ENCODE measurements around the gene DENND5A. TPM values are rescaled to one million over a fixed set of nuclear protein-coding genes. Genes with fewer than 3 reads are reported as not detected.

DENND5A gene
- total and polyA plus RNA-seq, 4 donors = 7.9 to 45.8 (median 18.2) TPM

GRCh38 chr11:9182180-9182871 is 82.8 kb downstream of the DENND5A start:
- H3K36me3 ChIP-seq (ENCODE audit: control insufficient read depth in 4 of 4, insufficient read depth in 3 of 4, low read depth in 1 of 4, low read length in 3 of 4) = peaks cover 8 to 28% (median 21%) of the 10 kb centered on the region in 4 donors
- no peaks in the 10 kb centered on the region for H3K4me1 ChIP-seq (ENCODE audit: control insufficient read depth in 4 of 4, insufficient read depth in 4 of 4, low read length in 3 of 4)
- H3K27me3 ChIP-seq (ENCODE audit: control insufficient read depth in 4 of 4, insufficient read depth in 4 of 4, low read length in 3 of 4) = no peaks in the 10 kb centered on the region
- no peak for DNase-seq (ENCODE audit: low spot score)
- H3K27ac ChIP-seq (ENCODE audit: low read depth in 1 of 2, low read length in 2 of 2) = no peak overlapping the region
- no peak overlapping the region for H3K4me3 ChIP-seq (ENCODE audit: low read depth in 1 of 3, low read length in 3 of 3)
- TF ChIP-seq YY1 (IDR thresholded peaks at IDR 0.05) (no peak), GABPA (IDR thresholded peaks at IDR 0.05 in 1 of 2, conservative IDR thresholded peaks at IDR 0.05 in 1 of 2) (no peak), FOXA2 (IDR thresholded peaks at IDR 0.05) (no peak), ATF3 (IDR thresholded peaks at IDR 0.05) (no peak), RXRA (IDR thresholded peaks at IDR 0.05) (no peak), HNF4G (IDR thresholded peaks at IDR 0.05) (no peak), JUND (IDR thresholded peaks at IDR 0.05) (no peak), TAF1 (conservative IDR thresholded peaks at IDR 0.05) (no peak), REST (IDR thresholded peaks at IDR 0.05) (no peak), CTCF (IDR thresholded peaks at IDR 0.05; ENCODE audit: low read depth, low read length, missing input control) (no peak)
- H3K9ac ChIP-seq (ENCODE audit: low read depth in 1 of 2, low read length in 2 of 2) = no peak overlapping the region
- WGBS = 95% methylated on average over 2 of the region's 2 CpGs
- no peaks in the 10 kb centered on the region for H3K9me3 ChIP-seq (ENCODE audit: control insufficient read depth in 4 of 4, low read length in 3 of 4)

GRCh38 chr11:9180784-9181183 is 84.4 kb downstream of the DENND5A start:
- TF ChIP-seq REST (IDR thresholded peaks at IDR 0.05) (no peak), MAX (IDR thresholded peaks at IDR 0.05) (no peak), GABPA (IDR thresholded peaks at IDR 0.05 in 1 of 2, conservative IDR thresholded peaks at IDR 0.05 in 1 of 2) (no peak), NR2F2 (IDR thresholded peaks at IDR 0.05) (no peak), JUND (IDR thresholded peaks at IDR 0.05) (no peak), FOXA1 (IDR thresholded peaks at IDR 0.05) (no peak), ATF3 (IDR thresholded peaks at IDR 0.05) (no peak), CTCF (IDR thresholded peaks at IDR 0.05; ENCODE audit: low read depth, low read length, missing input control) (no peak), HNF4A (conservative IDR thresholded peaks at IDR 0.05) (no peak), FOXA2 (IDR thresholded peaks at IDR 0.05) (no peak), ZBTB33 (IDR thresholded peaks at IDR 0.05) (no peak)
- no peak for DNase-seq (ENCODE audit: low spot score)
- Histone ChIP-seq H3K27ac (ENCODE audit: low read depth in 1 of 2, low read length in 2 of 2) (no peak overlapping the region), H3K9me3 (ENCODE audit: control insufficient read depth in 4 of 4, low read length in 3 of 4) (no peaks in the 10 kb centered on the region), H3K36me3 (ENCODE audit: control insufficient read depth in 4 of 4, insufficient read depth in 3 of 4, low read depth in 1 of 4, low read length in 3 of 4) (peaks cover 12 to 39% (median 29%) of the 10 kb centered on the region in 4 donors), H3K9ac (ENCODE audit: low read depth in 1 of 2, low read length in 2 of 2) (no peak overlapping the region), H3K27me3 (ENCODE audit: control insufficient read depth in 4 of 4, insufficient read depth in 4 of 4, low read length in 3 of 4) (no peaks in the 10 kb centered on the region), H3K4me3 (ENCODE audit: low read depth in 1 of 3, low read length in 3 of 3) (no peak overlapping the region), H3K4me1 (ENCODE audit: control insufficient read depth in 4 of 4, insufficient read depth in 4 of 4, low read length in 3 of 4) (no peaks in the 10 kb centered on the region)
- WGBS = 86% methylated on average over 4 of the region's 4 CpGs

All from liver (tissue), 9 donors.